ENCODE data around the gene SP9.

SP9 gene

DNA sequence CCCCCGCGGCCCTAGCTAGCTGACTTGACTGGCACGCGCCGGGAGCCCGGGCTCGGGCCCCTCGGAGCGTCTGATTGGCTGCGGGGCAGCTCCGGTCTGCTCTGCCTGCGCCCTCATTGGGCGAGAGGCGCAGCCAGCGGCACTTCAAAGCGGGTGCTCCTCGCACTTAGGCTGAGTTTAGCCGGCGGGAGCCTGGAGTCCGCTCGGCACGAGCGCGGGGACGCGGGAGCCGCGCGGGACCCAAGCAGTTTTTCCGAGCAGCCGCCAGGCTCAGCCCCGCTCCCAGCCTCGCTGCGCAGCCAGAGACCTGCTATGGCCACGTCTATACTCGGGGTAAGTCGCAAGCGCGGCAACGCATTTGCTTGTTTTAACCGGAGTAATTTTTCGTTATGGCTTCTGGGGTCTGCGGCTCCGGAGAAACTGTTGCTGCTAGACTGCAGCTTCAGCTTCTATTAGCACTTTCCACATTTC lies at the start of gene SP9:
SP9 (plus strand) TSS at position 174 of the 471 bp plus-strand sequence; CDS start at position 313, 139 bp downstream.
- no peak within 1 kb of the TSS for H3K27ac ChIP-seq
- TF ChIP-seq, protein P1, sequence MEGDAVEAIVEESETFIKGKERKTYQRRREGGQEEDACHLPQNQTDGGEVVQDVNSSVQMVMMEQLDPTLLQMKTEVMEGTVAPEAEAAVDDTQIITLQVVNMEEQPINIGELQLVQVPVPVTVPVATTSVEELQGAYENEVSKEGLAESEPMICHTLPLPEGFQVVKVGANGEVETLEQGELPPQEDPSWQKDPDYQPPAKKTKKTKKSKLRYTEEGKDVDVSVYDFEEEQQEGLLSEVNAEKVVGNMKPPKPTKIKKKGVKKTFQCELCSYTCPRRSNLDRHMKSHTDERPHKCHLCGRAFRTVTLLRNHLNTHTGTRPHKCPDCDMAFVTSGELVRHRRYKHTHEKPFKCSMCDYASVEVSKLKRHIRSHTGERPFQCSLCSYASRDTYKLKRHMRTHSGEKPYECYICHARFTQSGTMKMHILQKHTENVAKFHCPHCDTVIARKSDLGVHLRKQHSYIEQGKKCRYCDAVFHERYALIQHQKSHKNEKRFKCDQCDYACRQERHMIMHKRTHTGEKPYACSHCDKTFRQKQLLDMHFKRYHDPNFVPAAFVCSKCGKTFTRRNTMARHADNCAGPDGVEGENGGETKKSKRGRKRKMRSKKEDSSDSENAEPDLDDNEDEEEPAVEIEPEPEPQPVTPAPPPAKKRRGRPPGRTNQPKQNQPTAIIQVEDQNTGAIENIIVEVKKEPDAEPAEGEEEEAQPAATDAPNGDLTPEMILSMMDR (conservative IDR thresholded peaks at IDR 0.05; ENCODE audit: low read depth) = no peak
- ChIA-PET CTCF (interaction anchor here (0.7 kb wide), 1 partner anchor 588 kb away, joined by 5 read pairs; no protein-coding TSS in a partner anchor), POLR2A (ENCODE audit: low non-redundant PET) (no interaction called here)
- no peak for DNase-seq (ENCODE audit: low spot score)

DNA sequence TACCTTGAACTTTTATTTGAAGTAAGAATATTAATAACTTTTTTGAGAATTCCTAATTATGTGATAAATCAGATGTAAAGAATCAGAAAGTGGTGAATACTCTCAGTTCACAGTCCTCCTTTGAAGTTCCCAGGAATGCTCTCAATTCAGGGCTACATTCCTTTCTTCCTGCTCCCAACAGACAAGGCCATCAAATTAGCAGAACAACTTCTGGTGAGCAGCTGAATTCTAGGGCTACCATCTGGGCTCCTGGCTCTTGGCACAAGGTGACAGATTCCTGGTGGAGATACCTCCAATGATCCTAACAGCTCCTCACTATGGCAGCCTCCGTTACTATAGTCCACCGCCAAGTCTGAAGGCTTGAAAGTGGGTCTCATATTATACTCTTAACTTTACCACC lies 48.6 kb upstream of the SP9 start:
- no peak for DNase-seq (ENCODE audit: low spot score)
- TF ChIP-seq, protein P1 (conservative IDR thresholded peaks at IDR 0.05; ENCODE audit: low read depth) = no peak
- H3K27ac ChIP-seq = no peak overlapping the region
- ChIA-PET CTCF (no interaction called here), POLR2A (ENCODE audit: low non-redundant PET) (no interaction called here)

DNA sequence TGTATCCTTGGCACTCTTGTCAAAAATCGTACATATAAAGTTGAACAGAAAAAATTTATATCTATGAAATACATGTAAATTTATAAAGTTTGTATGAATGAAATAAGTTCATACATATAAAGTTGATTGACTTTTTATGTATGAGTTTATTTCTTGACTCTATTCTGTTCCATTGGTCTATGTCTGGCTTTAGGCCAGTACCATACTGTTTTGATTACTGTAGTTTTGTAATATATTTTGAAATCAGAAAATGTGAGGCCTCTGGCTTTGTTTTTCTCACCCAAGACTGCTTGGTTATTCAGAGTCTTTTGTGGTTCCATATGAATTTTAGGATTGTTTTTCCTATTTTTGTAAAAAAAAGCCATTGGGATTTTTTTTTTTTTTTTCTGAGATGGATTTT lies 41.8 kb upstream of the SP9 start:
- H3K27ac ChIP-seq = no peak overlapping the region
- TF ChIP-seq, protein P1 (conservative IDR thresholded peaks at IDR 0.05; ENCODE audit: low read depth) = no peak
- POLR2A ChIA-PET (ENCODE audit: low non-redundant PET) = no interaction called here
- DNase-seq (ENCODE audit: low spot score) = no peak
- CTCF ChIA-PET = interaction anchor here (0.7 kb wide), 1 partner anchor 11 kb away, joined by 3 read pairs; no protein-coding TSS in a partner anchor

DNA sequence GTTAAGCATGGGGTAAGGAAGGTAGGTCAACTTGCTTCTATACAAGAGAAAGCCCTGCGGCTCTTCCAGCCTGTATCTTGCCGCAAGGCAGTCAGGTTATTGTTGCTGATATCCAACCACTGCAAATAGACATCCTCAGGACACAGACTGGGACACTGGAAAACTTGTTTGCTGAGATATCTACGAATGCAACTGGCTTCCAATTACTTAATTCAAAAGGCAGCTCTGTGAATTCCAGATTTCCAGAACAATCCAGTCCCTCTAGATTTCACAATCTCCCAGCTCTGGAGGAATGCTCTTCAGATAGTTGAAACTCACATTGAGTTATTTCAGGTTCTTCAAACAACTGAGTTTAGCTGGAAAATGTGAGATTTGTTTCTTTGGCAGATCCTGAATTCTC lies 34.6 kb upstream of the SP9 start:
- ChIA-PET POLR2A (ENCODE audit: low non-redundant PET) (no interaction called here), CTCF (no interaction called here)
- no peak overlapping the region for H3K27ac ChIP-seq
- TF ChIP-seq, protein P1 (conservative IDR thresholded peaks at IDR 0.05; ENCODE audit: low read depth) = no peak
- DNase-seq (ENCODE audit: low spot score) = no peak

DNA sequence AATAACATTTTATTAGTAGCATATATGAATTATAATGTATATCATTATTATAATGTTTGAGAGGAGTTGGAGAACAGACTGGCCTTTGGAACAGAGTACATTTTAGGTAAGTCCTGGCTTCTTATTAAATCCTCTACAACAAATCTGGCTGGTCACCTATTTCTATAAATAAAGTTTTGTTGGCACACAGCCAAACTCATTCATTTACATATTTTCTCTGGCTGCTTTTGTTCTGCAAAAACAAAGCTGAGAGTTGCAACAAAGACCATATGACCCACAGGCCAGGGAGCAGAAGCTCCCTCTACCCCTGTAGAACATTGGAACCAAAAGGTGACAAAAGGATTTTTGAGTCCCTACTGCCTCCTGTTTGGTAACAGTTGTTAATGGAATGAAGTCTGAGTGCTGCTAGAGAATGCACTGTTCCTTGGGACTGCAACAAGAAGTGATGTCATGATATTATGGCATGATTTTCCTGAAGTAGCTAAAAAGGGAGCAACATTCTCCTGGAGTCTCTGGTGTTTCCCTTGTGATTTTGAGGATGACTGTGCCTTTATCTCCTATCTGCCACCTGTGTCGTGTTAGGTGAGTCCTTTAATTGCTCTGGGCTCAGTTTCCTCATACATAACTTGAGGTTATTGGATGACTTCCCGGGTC lies 22.0 kb upstream of the SP9 start:
- H3K27ac ChIP-seq = no peak overlapping the region
- TF ChIP-seq, protein P1 (conservative IDR thresholded peaks at IDR 0.05; ENCODE audit: low read depth) = no peak
- ChIA-PET POLR2A (ENCODE audit: low non-redundant PET) (no interaction called here), CTCF (no interaction called here)
- no peak for DNase-seq (ENCODE audit: low spot score)

DNA sequence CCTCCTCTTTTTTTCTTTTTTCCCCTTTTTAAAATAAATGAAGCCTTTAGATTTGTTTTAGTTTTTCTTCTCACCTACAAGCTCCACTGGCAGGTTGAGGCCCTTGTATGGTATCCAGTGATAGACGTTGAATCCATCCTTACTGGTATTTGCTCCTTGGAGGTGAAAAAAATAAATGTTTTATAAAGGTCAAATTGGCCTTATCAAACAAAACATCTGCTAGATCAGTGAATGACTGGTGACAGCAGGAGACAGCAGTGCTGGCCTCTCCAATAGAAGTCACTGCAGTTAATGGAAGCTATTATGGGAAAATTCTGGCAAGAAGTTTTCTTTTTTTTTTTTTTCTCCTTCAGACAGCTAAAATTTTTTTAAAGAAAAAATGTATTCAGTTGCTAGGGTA lies 12.6 kb upstream of the SP9 start:
- TF ChIP-seq, protein P1 (conservative IDR thresholded peaks at IDR 0.05; ENCODE audit: low read depth) = no peak
- H3K27ac ChIP-seq = no peak overlapping the region
- POLR2A ChIA-PET (ENCODE audit: low non-redundant PET) = no interaction called here
- DNase-seq (ENCODE audit: low spot score) = no peak
- CTCF ChIA-PET = interaction anchor here (0.7 kb wide), 1 partner anchor 1347 kb away, joined by 3 read pairs; no protein-coding TSS in a partner anchor
